NCI-H460 (cell line): ENCODE results near the gene PLD6. TPM values are rescaled to one million over a fixed set of nuclear protein-coding genes. Genes with fewer than 3 reads are reported as not detected.

Experiments used
- DNase-seq: peaks from one replicate; pipeline ENCODE4 v3.0.0-alpha.2; 2016; ENCODE audit warnings: low read depth; ENCODE audit errors: extremely low read depth
- total RNA-seq: library from RNA; depleted of rRNA; stranded (reverse); fragments of >200 nt; shearing (Covaris generic); gene quantifications from 2 replicates; pipeline ENCODE4 v1.2.3, GENCODE V29; 2014

PLD6 gene
- total RNA-seq, 1 experiment from 2014 or later: 11.7 TPM

GRCh38 chr17:17227608-17228520 is 21.7 kb upstream of the PLD6 start:
- no peak for DNase-seq

- DNase-seq: no peak
Measured at GRCh38 chr17:17226451-17227265, 20.5 kb upstream of the PLD6 start.

- DNase-seq: no peak
Measured at GRCh38 chr17:17225901-17226300, 19.8 kb upstream of the PLD6 start.

- DNase-seq: no peak
Measured at GRCh38 chr17:17224137-17224536, 18.0 kb upstream of the PLD6 start.

GRCh38 chr17:17223736-17224135 is 17.6 kb upstream of the PLD6 start:
- no peak for DNase-seq

- DNase-seq: no peak
Measured at GRCh38 chr17:17221329-17221728, 15.2 kb upstream of the PLD6 start.

- no peak for DNase-seq
Measured at GRCh38 chr17:17220529-17220928, 14.4 kb upstream of the PLD6 start.

GRCh38 chr17:17217995-17218394 is 11.9 kb upstream of the PLD6 start:
- no peak for DNase-seq

GRCh38 chr17:17216776-17217175 is 10.6 kb upstream of the PLD6 start:
- no peak for DNase-seq

- DNase-seq: no peak
Measured at GRCh38 chr17:17216236-17216635, 10.1 kb upstream of the PLD6 start.

GRCh38 chr17:17215575-17215974 is 9.4 kb upstream of the PLD6 start:
- no peak for DNase-seq

- no peak for DNase-seq
Measured at GRCh38 chr17:17214646-17215436, 8.7 kb upstream of the PLD6 start.

GRCh38 chr17:17213775-17214174 is 7.6 kb upstream of the PLD6 start:
- DNase-seq: no peak

- no peak for DNase-seq
Measured at GRCh38 chr17:17207998-17208397, 1.9 kb upstream of the PLD6 start.

GRCh38 chr17:17206913-17207335 is 791 bp upstream of the PLD6 start:
- DNase-seq: no peak

GRCh38 chr17:17205368-17206123 is 587 bp downstream of the PLD6 start:
- DNase-seq: peak; percentile 23

GRCh38 chr17:17204635-17205231 is 1.4 kb downstream of the PLD6 start:
- no peak for DNase-seq

GRCh38 chr17:17204041-17204591 is 2.0 kb downstream of the PLD6 start:
- no peak for DNase-seq

- DNase-seq: no peak
Measured at GRCh38 chr17:17203173-17203730, 2.9 kb downstream of the PLD6 start.
